ENCODE measurements around the gene IPO11.
"Not testable (repeated sequence)": the region's sequence is repeated elsewhere in the genome, so short reads cannot be mapped to it uniquely, and the experiment has no call there.

Gene IPO11

DNA sequence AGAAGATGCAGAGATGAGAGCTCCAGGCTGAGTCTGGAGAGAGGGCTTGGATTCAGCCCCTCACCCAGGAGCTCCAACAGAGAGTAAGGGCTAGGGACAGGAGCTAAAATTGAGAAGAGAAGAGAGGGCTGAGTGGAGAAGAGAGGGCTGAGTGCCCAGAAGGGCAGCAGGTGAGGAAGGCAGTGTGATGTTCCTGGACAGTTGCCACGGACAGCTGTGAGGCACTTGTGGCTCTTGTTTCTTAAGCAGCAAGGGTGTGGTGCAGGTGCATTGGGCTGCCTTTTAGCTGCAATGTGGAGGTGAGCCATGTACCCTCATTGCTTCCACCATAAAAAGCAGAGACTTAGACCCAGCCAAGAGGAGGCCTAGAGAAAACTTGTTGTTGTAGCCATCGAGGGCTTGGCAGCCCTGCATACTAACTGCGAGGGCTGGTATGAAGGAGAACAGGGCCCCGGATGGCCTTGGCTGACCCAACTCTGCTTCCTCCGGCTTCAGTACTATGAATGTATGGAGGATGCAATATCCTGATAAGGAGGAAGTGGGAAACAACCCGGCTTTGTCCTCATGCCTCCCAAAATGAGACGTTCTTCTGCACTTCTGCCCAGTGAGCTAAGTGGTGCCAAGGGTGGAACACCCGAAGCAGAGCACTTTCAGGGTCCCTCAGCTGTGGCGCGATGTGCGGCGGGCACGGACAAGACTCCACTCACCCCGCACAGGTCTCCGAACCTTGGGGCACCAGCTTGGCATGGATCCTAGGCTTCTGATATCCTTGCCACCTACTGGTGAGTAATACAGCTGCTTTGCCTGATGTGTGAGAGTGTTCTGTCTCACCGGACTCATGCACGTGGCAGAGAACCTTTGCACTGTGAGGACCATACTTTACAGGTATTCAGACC, 231.2 kb downstream of the IPO11 start:
- no peak for DNase-seq (ENCODE audit: low read depth, low spot score)

DNA sequence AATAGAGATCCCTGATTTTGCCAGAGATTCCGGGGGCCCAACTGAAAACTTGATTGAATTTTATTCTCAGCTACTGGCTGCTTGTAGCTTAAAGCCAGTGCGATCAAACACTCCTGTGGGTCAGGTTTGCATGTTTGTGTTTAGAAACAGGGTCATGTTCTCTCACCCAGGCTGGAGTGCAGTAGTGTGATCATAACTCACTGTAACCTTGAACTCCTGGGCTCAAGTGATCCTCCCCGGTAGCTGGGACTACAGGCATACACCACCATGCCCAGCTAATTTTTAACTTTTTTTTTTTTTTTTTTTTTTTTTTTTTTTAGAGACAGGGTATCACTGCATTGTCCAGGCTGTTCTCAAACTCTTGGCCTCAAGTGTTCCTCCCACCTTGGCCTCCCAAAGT, 232.7 kb downstream of the IPO11 start:
- DNase-seq (ENCODE audit: low read depth, low spot score) = no peak

DNA sequence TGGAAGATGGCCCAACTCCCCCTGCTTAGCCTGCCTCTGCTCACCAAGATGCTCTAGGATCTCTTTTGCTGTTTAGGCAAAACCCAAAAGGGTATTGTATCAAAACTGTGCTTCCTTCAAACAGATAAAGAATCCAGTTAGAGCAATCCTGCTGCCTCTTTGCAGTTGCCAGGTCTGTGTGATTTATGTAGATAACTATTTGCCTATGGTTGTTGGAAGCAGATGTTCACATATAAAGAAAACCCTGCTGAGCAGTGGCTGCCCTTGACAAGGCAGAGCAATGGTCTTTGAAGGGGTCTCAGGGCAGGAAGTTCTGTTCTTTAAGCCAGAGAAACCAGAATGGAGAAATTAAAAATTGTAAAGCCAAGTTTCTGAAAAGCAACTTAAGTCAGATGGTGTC, 234.7 kb downstream of the IPO11 start:
- no peak for DNase-seq (ENCODE audit: low read depth, low spot score)

DNA sequence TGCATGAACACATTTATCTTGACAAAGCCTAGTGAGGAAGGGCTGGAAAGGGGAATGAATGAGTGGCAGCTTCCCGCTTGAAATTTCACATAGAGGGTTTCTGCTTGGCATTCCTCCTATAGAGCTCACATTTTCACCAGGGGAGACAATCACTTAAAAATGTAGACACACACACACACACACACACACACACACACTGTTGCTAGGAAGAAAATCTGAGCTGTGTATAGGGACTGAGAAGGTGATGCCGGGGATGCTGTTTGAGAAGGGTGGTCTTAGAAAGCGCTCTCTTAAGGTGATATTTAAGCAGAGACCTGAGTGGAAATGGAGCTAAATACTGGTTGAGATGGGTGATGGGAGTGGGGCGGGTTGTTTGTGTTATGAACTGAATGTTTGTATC, 236.5 kb downstream of the IPO11 start:
- no peak for DNase-seq (ENCODE audit: low read depth, low spot score)

DNA sequence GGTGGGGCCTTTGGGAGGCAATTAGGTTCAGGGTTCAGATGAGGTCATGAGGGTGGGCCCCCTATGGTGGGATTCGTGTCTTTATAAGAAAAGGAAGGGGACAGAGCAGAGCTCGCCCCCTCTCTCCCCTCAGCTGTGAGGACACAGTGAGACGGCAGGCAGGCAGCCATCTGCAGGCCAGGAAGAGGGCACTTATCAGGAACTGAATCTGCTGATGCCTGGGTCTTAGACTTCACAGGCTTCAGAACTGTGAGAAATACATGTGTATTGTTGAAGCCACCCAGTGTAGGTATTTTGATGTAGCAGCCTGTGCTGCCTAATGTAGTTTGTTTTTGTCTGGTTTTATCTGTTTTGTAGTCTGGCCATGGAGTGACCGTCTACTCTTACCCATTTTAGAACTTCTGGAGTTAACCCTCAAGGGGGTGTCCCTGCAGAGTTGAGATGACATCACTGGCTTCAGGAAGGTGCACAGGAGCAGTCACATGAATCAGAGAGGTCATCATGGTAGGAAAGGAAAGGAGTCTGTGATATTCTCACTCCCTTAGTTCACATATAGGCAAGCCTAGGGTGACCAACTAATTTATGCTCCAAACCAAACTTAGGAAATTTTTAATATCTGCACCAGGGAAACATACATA, 237.0 kb downstream of the IPO11 start:
- no peak for DNase-seq (ENCODE audit: low read depth, low spot score)

DNA sequence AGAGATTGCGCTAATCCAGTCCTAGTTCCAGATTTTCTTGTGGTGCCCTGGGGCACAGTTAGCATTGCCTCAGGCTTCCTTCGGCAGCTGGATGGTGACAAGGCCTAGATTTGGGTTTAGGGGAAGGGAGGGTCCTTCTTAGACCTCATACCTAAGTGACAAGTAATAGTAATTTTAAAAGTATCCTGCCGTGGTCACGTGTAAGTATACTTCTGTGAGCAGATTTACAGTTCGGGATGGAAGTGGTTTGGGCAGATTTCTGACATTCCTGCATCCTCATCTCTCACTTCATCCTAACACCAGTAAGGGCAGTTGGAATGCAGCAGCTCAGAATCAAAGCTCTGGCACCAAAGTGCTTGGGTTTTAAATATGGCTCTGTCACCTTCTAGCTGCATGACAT, 237.6 kb downstream of the IPO11 start:
- peak; percentile 48 for DNase-seq (ENCODE audit: low read depth, low spot score)

DNA sequence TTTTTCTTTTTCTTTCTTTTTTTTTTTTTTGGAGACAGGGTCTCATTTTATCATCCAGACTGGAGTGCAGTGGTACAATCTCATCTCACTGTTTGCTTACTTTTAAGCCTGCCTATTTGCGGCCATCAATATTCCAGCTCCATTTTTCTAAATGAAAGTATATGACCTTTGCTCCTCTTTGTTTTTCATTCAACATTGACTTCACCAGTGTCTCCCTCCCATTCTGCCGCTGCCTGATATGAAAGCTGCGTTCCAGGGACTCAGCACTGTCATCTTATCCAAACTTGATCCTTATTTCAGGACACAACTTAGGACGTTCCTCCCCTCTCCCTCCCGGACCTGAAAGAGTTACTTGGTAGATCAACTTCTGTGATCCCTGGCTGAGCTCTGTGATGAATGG, 239.7 kb downstream of the IPO11 start:
- DNase-seq (ENCODE audit: low read depth, low spot score) = no peak

DNA sequence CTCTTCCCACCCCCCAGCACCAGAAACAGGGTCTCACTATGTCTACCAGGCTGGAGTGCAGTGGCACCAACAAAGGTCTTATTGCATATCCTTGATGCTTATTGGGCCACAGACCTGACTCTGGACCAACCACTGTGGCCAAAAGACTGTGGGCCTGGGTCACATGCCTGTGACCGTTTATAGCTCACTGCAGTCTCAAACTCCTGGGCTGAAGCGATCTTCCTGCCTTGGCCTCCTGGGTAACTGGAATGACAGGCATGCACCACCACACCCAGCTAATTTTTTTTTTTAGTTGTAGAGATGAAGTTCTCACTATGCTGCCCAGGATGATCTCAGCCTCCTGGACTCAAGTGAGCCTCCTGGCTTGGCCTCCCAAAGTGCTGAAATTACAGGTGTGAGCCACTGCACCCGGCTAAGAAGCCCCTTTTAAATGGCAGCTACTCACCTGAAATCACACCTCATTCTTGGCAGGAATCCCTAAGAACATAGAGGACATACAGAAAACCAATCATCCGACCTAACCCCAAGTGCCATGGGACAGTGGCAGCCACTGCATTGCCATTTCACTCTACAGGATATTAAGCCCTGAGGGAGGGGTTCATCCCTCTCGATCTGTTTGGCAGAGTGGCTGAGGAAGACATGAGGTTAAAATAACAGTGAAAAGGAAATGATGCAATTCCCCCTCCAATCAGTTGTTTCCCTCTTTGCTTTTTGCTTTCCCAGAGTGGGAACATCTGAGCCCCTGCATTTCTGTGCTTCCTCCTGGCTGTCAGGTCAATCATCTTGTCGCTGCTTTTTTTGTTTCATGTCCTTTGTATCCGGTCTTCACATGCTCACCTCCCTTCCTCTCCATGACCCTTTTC, 240.7 kb downstream of the IPO11 start:
- no peak for DNase-seq (ENCODE audit: low read depth, low spot score)

DNA sequence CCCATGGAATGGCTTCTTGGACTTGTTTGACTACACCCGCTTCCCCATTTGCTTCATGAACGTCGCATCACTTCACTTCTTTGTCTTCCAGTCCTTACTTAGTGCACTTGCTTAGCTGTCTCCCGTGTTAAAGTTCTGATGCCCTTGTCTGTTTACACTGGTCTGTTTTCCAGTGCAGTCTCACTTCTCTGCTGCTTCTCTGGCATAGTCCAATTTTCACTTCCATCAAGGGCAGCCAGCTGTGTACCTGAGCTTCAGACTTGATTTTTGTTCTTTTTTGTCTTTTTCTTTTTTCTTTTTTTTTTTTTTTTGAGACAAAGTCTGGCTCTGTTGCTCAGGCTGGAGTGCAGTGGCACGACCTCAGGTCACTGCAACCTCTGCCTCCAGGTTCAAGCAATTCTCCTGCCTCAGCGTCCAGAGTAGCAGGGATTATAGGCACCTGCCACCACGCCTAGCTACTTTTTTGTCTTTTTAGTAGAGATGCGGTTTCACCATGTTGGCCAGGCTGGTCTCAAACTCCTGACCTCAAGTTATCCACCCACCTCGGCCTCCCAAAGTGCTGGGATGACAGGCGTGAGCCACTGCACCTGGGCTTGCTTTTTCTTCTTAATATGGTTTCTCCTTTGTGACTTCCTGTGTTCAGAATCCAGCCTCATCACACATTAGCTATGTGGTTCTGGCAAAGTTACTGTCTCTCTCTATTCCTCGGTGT, 241.5 kb downstream of the IPO11 start:
- DNase-seq (ENCODE audit: low read depth, low spot score) = no peak

DNA sequence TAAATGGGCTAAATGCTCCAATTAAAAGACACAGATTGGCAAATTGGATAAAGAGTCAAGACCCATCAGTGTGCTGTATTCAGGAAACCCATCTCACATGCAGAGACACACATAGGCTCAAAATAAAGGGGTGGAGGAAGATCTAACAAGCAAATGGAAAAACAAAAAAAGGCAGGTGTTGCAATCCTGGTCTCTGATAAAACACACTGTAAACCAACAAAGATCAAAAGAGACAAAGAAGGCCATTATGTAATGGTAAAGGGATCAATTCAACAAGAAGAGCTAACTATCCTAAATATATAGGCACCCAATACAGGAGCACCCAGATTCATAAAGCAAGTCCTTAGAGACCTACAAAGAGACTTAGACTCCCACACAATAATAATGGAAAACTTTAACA, 245.2 kb downstream of the IPO11 start:
- not testable (repeated sequence) for DNase-seq (ENCODE audit: low read depth, low spot score)

DNA sequence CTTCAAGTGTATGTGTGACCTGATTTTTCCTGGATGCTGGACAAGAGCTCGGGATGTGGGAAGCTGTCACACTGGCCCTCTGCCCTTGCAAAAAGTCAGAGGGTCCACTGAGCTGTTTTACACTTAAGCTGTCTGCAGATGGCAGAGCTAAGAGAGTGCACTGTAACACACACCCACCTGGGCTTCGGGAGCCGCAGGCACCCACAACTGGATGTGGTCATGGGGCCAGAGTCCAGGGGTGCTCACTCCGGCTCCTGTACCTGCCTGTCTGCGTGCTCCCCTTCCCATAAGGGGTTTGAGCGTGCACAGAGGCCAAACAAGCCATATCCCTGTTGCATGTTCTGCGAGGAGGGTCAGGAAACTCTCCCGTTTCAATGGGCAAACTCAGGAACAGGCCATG, 248.6 kb downstream of the IPO11 start:
- no peak for DNase-seq (ENCODE audit: low read depth, low spot score)

DNA sequence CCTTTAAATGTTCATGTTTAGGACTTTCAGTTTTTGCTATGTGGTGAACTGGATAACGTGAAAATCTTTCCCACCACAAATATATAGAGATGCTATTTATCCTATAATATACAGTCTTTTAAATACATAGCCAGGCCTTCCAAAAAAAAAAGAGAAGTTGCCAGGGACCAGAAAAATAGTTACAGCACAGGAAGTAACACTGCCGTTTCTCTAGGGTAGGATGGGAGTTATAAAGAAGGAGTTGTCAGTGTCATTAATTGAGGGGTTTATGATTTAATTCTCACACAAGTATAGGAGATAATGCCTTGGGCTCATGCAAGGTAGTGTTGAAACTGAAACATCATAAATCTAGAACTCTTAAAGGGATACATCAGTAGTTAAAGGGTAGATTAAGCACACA, 250.0 kb downstream of the IPO11 start:
- DNase-seq (ENCODE audit: low read depth, low spot score) = no peak

DNA sequence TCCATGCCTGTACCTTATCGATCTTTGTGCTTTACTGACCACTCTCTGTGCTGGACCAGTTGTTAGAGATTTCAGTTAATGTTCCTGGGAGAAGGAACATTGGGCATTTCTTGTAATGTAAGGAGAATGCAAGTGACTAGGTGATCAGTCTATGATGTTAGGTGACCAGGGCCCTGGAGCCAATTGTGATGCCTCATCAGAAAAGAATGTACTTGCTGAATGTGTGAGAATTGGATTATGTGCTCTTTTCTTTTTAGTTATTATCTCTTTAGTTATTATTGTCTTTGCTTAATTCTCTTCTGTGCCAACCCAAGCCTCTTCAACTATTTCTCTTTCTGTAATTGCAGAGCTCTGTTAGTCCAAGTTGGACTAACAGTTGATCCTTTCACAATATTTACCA, 258.9 kb downstream of the IPO11 start:
- DNase-seq (ENCODE audit: low read depth, low spot score) = no peak

DNA sequence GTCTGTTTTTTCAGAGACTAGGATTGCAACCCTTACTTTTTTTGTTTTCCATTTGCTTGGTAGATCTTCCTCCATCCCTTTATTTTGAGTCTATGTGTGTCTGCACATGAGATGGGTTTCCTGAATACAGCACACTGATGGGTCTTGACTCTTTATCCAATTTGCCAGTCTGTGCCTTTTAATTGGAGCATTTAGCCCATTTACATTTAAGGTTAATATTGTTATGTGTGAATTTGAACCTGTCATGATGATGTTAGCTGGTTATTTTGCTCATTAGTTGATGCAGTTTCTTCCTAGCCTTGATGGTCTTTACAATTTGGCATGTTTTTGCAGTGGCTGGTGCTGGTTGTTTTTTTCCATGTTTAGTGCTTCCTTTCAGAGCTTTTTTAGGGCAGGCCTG, 264.0 kb downstream of the IPO11 start:
- DNase-seq (ENCODE audit: low read depth, low spot score) = not testable (repeated sequence)

All from iPS DF 19.7 (cell line).